H1 (cell line): ENCODE measurements around the gene ARID5B. TPM values are rescaled to one million over a fixed set of nuclear protein-coding genes. Genes with fewer than 3 reads are reported as not detected.

ENCODE experiments used
- CTCF ChIA-PET: fragments of 300-600 bp; sonication (Branson Sonifier 250); formaldehyde crosslinking; loops from one replicate; lab custom pipeline; 2021; ENCODE audit not compliant: partially characterized antibody; lab: Charles Lee
- POLR2A ChIA-PET: fragments of 300-600 bp; sonication (Branson Sonifier 250); formaldehyde crosslinking; loops from one replicate; lab custom pipeline; 2021; ENCODE audit warnings: inconsistent platforms; ENCODE audit not compliant: partially characterized antibody; lab: Charles Lee
- DNase-seq, 2 experiments: peaks; one replicate each; pipeline versions ENCODE4 v3.0.0 to v3.0.0-alpha.2; 2010 to 2022; ENCODE audit warnings: low spot score in 2 of 2, low read depth in 1 of 2, mixed read lengths in 1 of 2
- FAIRE-seq: peaks from 2 replicates; lab custom pipeline; 2011; peaks lifted over from hg19 to GRCh38; lab: Jason Lieb, UNC
- H2AFZ ChIP-seq: 2 replicates; pipeline ENCODE4 v1.8.1; 2012; ENCODE audit warnings: low read length, inconsistent platforms
- H2AK5ac ChIP-seq: 2 replicates; pipeline ENCODE4 v1.6.1; 2013; ENCODE audit warnings: low read depth, low read length
- H2BK120ac ChIP-seq: replicated peaks from 2 replicates; pipeline ENCODE3; 2013; ENCODE audit warnings: low read depth, low read length, inconsistent platforms
- H2BK12ac ChIP-seq: 2 replicates; pipeline ENCODE4 v1.6.1; 2013; ENCODE audit warnings: low read depth, low read length
- H2BK15ac ChIP-seq: 2 replicates; pipeline ENCODE4 v1.6.1; 2013; ENCODE audit warnings: low read length
- H2BK20ac ChIP-seq: 2 replicates; pipeline ENCODE4 v1.6.1; 2013; ENCODE audit warnings: low read length
- H2BK5ac ChIP-seq: 2 replicates; pipeline ENCODE4 v1.6.1; 2013; ENCODE audit warnings: low read depth, low read length
- H3K14ac ChIP-seq: 2 replicates; pipeline ENCODE4 v1.6.1; 2013; ENCODE audit warnings: inconsistent platforms; ENCODE audit not compliant: insufficient read length
- H3K18ac ChIP-seq: 2 replicates; pipeline ENCODE4 v1.6.1; 2013; ENCODE audit warnings: low read length; ENCODE audit errors: extremely low read depth
- H3K23ac ChIP-seq: 2 replicates; pipeline ENCODE4 v1.6.1; 2013; ENCODE audit warnings: inconsistent platforms; ENCODE audit not compliant: insufficient read length
- H3K23me2 ChIP-seq: 2 replicates; pipeline ENCODE4 v1.6.1; 2013; ENCODE audit warnings: low read depth, low read length
- H3K27ac ChIP-seq: 2 replicates; pipeline ENCODE4 v1.6.1; 2011; ENCODE audit warnings: low read depth, low read length, inconsistent platforms
- H3K27me3 ChIP-seq, 4 experiments: replicated peaks in 1 of 4; 1 replicate in 1 of 4; 2 replicates in 3 of 4; pipeline versions ENCODE4 v1.6.1 to v1.8.1; 2011 to 2013; ENCODE audit warnings: low read length in 3 of 4, mild to moderate bottlenecking in 3 of 4, inconsistent platforms in 2 of 4, mixed read lengths in 2 of 4, moderate library complexity in 1 of 4; ENCODE audit not compliant: control insufficient read depth in 3 of 4, insufficient read depth in 3 of 4; ENCODE audit errors: extremely low read depth in 1 of 4
- H3K36me3 ChIP-seq, 4 experiments: 2 replicates each; pipeline versions ENCODE4 v1.6.1 to v1.8.1; 2011 to 2013; ENCODE audit warnings: mild to moderate bottlenecking in 4 of 4, low read length in 3 of 4, moderate library complexity in 2 of 4, control low read depth in 1 of 4, inconsistent platforms in 1 of 4; ENCODE audit not compliant: insufficient read depth in 4 of 4, control insufficient read depth in 2 of 4
- H3K4ac ChIP-seq: replicated peaks from 2 replicates; pipeline ENCODE3; 2013; ENCODE audit warnings: low read length, low read depth, mixed read lengths, inconsistent platforms; ENCODE audit not compliant: insufficient read length
- H3K4me1 ChIP-seq, 4 experiments: replicated peaks in 1 of 4; 1 replicate in 1 of 4; 2 replicates in 3 of 4; pipeline versions ENCODE4 v1.6.1 to v1.8.1; 2011 to 2013; ENCODE audit warnings: low read length in 3 of 4, inconsistent platforms in 2 of 4, mixed read lengths in 1 of 4; ENCODE audit not compliant: insufficient read depth in 4 of 4, control insufficient read depth in 3 of 4
- H3K4me2 ChIP-seq, 2 experiments: 2 replicates each; pipeline versions ENCODE4 v1.6.1 to v1.8.1; 2011 to 2013; ENCODE audit warnings: low read depth in 2 of 2, low read length in 2 of 2, control low read depth in 1 of 2, inconsistent platforms in 1 of 2, mild to moderate bottlenecking in 1 of 2; ENCODE audit not compliant: insufficient read depth in 1 of 2
- H3K4me3 ChIP-seq, 4 experiments: fragments of 200-600, 300-600 bp in 1 of 4; sonication (generic), shearing (Covaris generic), sonication (Bioruptor Twin) in 1 of 4; 2 replicates each; pipeline versions ENCODE4 v1.5.1 to v1.8.1; 2011 to 2016; ENCODE audit warnings: low read length in 4 of 4, low read depth in 3 of 4, control low read depth in 2 of 4, inconsistent platforms in 2 of 4, mild to moderate bottlenecking in 2 of 4, mixed read lengths in 1 of 4, moderate library complexity in 1 of 4; ENCODE audit not compliant: insufficient read depth in 2 of 4; ENCODE audit errors: extremely low read depth in 1 of 4
- H3K56ac ChIP-seq: replicated peaks from 2 replicates; pipeline ENCODE3; 2013; ENCODE audit warnings: low read depth, mild to moderate bottlenecking, mixed read lengths, low read length, inconsistent platforms; ENCODE audit not compliant: insufficient read length
- H3K79me1 ChIP-seq: 2 replicates; pipeline ENCODE4 v1.6.1; 2013; ENCODE audit warnings: low read depth, low read length, control low read depth
- H3K79me2 ChIP-seq, 2 experiments: 2 replicates each; pipeline versions ENCODE4 v1.6.1 to v1.8.1; 2012 to 2013; ENCODE audit warnings: low read length in 2 of 2, mild to moderate bottlenecking in 2 of 2, inconsistent platforms in 1 of 2; ENCODE audit not compliant: insufficient read depth in 2 of 2, control insufficient read depth in 1 of 2
- H3K9ac ChIP-seq, 4 experiments: replicated peaks in 1 of 4; 1 replicate in 1 of 4; 2 replicates in 3 of 4; pipeline versions ENCODE4 v1.6.1 to v1.8.1; 2011 to 2013; ENCODE audit warnings: low read depth in 3 of 4, low read length in 3 of 4, control low read depth in 2 of 4, mild to moderate bottlenecking in 2 of 4, moderate library complexity in 2 of 4, inconsistent platforms in 1 of 4; ENCODE audit errors: extremely low read depth in 1 of 4
- H3K9me3 ChIP-seq, 2 experiments: 2 replicates each; pipeline versions ENCODE4 v1.6.1 to v1.8.1; 2012 to 2013; ENCODE audit warnings: mild to moderate bottlenecking in 2 of 2, moderate library complexity in 2 of 2, control low read depth in 1 of 2, inconsistent platforms in 1 of 2, low read depth in 1 of 2, low read length in 1 of 2, mixed read lengths in 1 of 2; ENCODE audit not compliant: insufficient read depth in 2 of 2
- H4K20me1 ChIP-seq, 2 experiments: replicated peaks in 1 of 2; 2 replicates each; pipeline versions ENCODE3 to v1.8.1; 2011 to 2013; ENCODE audit warnings: inconsistent platforms in 2 of 2, low read length in 2 of 2, mild to moderate bottlenecking in 1 of 2; ENCODE audit not compliant: insufficient read depth in 2 of 2, control insufficient read depth in 1 of 2
- H4K5ac ChIP-seq: 2 replicates; pipeline ENCODE4 v1.6.1; 2013; ENCODE audit warnings: low read length, low read depth, mixed read lengths, inconsistent platforms; ENCODE audit not compliant: insufficient read length
- H4K8ac ChIP-seq: 2 replicates; pipeline ENCODE4 v1.8.0; 2013; ENCODE audit warnings: mild to moderate bottlenecking, moderate library complexity, low read length, inconsistent platforms; ENCODE audit not compliant: insufficient read depth; ENCODE audit errors: extremely low read depth
- H4K91ac ChIP-seq: replicated peaks from 2 replicates; pipeline ENCODE3; 2013; ENCODE audit warnings: low read length, mixed read lengths, inconsistent platforms; ENCODE audit not compliant: insufficient read length
- CTBP2 ChIP-seq: IDR thresholded peaks from 2 replicates; pipeline ENCODE4 v1.7.0; 2011; ENCODE audit warnings: borderline replicate concordance, mild to moderate bottlenecking, moderate library complexity, mixed read lengths, low read length; ENCODE audit not compliant: insufficient read depth, insufficient read length
- JUND ChIP-seq: IDR thresholded peaks from 2 replicates; pipeline ENCODE4 v1.6.1; 2011; ENCODE audit warnings: mild to moderate bottlenecking, improper control_type of control experiment, low read length
- SIRT6 ChIP-seq: IDR thresholded peaks from one replicate; pipeline ENCODE4 v1.7.1; 2012; ENCODE audit warnings: low read length, inconsistent platforms
- SRF ChIP-seq: IDR thresholded peaks from 2 replicates; pipeline ENCODE4 v1.6.1; 2011; ENCODE audit warnings: mild to moderate bottlenecking, low read depth, low read length, moderate library complexity
- WGBS, 2 experiments: shearing (Covaris generic) in 1 of 2; methylation state at CpG; one replicate each; pipeline versions ENCODE4 v1.1.6 to v1.1.7; 2013 to 2015; ENCODE audit warnings: low lambda C conversion rate in 2 of 2, mixed read lengths in 2 of 2, inconsistent platforms in 1 of 2, low coverage in 1 of 2, missing lambda C conversion rate in 1 of 2; ENCODE audit not compliant: insufficient replicate concordance in 2 of 2, insufficient coverage in 1 of 2, insufficient read length in 1 of 2; ENCODE audit errors: extremely low coverage in 1 of 2, missing lambda C conversion rate in 1 of 2; 5-methylcytosine and 5-hydroxymethylcytosine counted together
- polyA plus RNA-seq, 7 experiments: library from polyadenylated mRNA; depleted of rRNA in 3 of 7; stranded (reverse) in 5 of 7; unstranded in 2 of 7; fragments of >200 nt in 5 of 7; fragments of 200-250 nt in 2 of 7; gene quantifications; 1 replicate in 5 of 7; 2 replicates in 1 of 7; 4 replicates in 1 of 7; pipeline versions ENCODE4 v1.2.1 to v1.2.3, GENCODE V29; 2011 to 2013; ENCODE audit warnings: missing spikeins in 2 of 7, mixed read lengths in 2 of 7
- total RNA-seq: library from RNA; stranded (reverse); fragmentation: NEBNext Ultra II Directional; extraction: Animal tissue kit (Norgen Biotek cat#: 25700); gene quantifications from 2 replicates; pipeline ENCODE4 v1.2.1, GENCODE V29; 2021

Gene ARID5B
- total and polyA plus RNA-seq, 2 of the 8 experiments (the other 6 are each of a cell fraction or from before 2014, with no cell fraction given), result 0.21 to 1.1 TPM

- FAIRE-seq (no peak), DNase-seq (no peak)
- Histone ChIP-seq H3K14ac (no peak overlapping the region), H3K79me1 (no peaks in the 10 kb centered on the region), H4K5ac (no peak overlapping the region), H3K23me2 (no peaks in the 10 kb centered on the region; the same call in 1 of the 2 replicates), H2AK5ac (no peak overlapping the region), H3K9me3 (no peaks in the 10 kb centered on the region), H3K4me1 (no peaks in the 10 kb centered on the region), H2BK120ac (no peak overlapping the region), H3K79me2 (no peaks in the 10 kb centered on the region), H2AFZ (no peak overlapping the region), H3K23ac (no peak overlapping the region), H2BK5ac (no peak overlapping the region), H3K4me3 (no peak overlapping the region), H3K27me3 (no peaks in the 10 kb centered on the region), H2BK12ac (no peak overlapping the region), H4K8ac (no peak overlapping the region), H3K4me2 (no peak overlapping the region), H3K18ac (no peak overlapping the region), H3K36me3 (no peaks in the 10 kb centered on the region), H2BK15ac (no peak overlapping the region), H3K27ac (no peak overlapping the region), H3K4ac (no peak overlapping the region), H3K56ac (no peak overlapping the region), H3K9ac (no peak overlapping the region), H4K20me1 (no peaks in the 10 kb centered on the region), H2BK20ac (no peak overlapping the region), H4K91ac (no peak overlapping the region)
- 81% methylated on average over 1 of the region's 1 CpG; no CpG with 5 or more reads in 1 of the 2 experiments for WGBS, 2 experiments
- CTCF ChIA-PET, result interaction anchor here (1.3 kb wide), 1 partner anchor 22 kb away, joined by 3 read pairs; no protein-coding TSS in a partner anchor
- TF ChIP-seq CTBP2 (no peak), SRF (no peak), SIRT6 (no peak), JUND (no peak)
- POLR2A ChIA-PET, result interaction anchor here (1.4 kb wide), 1 partner anchor 206 kb away, joined by 3 read pairs; the partner anchor contains the start of gene RTKN2
These were observed 160.5 kb downstream of the ARID5B start for GRCh38 chr10:62062028-62062427.
